DOHH2 (cell line): ENCODE measurements around the gene TMEM269.

Experiments
- EZH2phosphoT487 ChIP-seq: fragments of 200-600 bp; sonication (generic); IDR thresholded peaks from 2 replicates; pipeline ENCODE4 v1.6.1; 2017; ENCODE audit warnings: borderline replicate concordance, mild to moderate bottlenecking, antibody characterized with exemption, low read length, moderate library complexity, mixed read lengths
- TF ChIP-seq, protein P1 (sequence below): fragments of 200-600 bp; sonication (generic); IDR thresholded peaks from one replicate; pipeline ENCODE4 v1.5.1; 2014; ENCODE audit warnings: antibody characterized with exemption, mild to moderate bottlenecking, low read depth, low read length; ENCODE audit not compliant: poor library complexity, severe bottlenecking

- TF ChIP-seq, protein P1, sequence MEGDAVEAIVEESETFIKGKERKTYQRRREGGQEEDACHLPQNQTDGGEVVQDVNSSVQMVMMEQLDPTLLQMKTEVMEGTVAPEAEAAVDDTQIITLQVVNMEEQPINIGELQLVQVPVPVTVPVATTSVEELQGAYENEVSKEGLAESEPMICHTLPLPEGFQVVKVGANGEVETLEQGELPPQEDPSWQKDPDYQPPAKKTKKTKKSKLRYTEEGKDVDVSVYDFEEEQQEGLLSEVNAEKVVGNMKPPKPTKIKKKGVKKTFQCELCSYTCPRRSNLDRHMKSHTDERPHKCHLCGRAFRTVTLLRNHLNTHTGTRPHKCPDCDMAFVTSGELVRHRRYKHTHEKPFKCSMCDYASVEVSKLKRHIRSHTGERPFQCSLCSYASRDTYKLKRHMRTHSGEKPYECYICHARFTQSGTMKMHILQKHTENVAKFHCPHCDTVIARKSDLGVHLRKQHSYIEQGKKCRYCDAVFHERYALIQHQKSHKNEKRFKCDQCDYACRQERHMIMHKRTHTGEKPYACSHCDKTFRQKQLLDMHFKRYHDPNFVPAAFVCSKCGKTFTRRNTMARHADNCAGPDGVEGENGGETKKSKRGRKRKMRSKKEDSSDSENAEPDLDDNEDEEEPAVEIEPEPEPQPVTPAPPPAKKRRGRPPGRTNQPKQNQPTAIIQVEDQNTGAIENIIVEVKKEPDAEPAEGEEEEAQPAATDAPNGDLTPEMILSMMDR: no peak
- no peak for TF ChIP-seq EZH2phosphoT487
Observed at GRCh38 chr1:42838482-42839190, 53.8 kb downstream of the TMEM269 start.
